Osteoblast (primary cell): ENCODE data around the gene FOXA3. TPM values are rescaled to one million over a fixed set of nuclear protein-coding genes. Genes with fewer than 3 reads are reported as not detected.

Experiments
- DNase-seq: peaks from one replicate; pipeline ENCODE4 v3.0.0; 2011; ENCODE audit warnings: low spot score, mixed read lengths; ENCODE audit not compliant: insufficient read length; ENCODE audit errors: missing footprints
- H2AFZ ChIP-seq: 2 replicates; pipeline ENCODE4 v1.6.0; 2011; ENCODE audit warnings: mild to moderate bottlenecking, low read length
- H3K27ac ChIP-seq: 2 replicates; pipeline ENCODE4 v1.5.1; 2011; ENCODE audit warnings: mild to moderate bottlenecking, low read depth, low read length, moderate library complexity
- H3K27me3 ChIP-seq: 2 replicates; pipeline ENCODE4 v1.6.0; 2012; ENCODE audit warnings: mild to moderate bottlenecking, control low read depth, inconsistent platforms, low read length, moderate library complexity; ENCODE audit not compliant: insufficient read depth
- H3K36me3 ChIP-seq: 2 replicates; pipeline ENCODE4 v1.5.1; 2011; ENCODE audit warnings: mild to moderate bottlenecking, low read length, control low read depth, moderate library complexity; ENCODE audit not compliant: insufficient read depth
- H3K4me1 ChIP-seq: 2 replicates; pipeline ENCODE4 v1.5.1; 2011; ENCODE audit warnings: mild to moderate bottlenecking, low read length, control low read depth, moderate library complexity; ENCODE audit not compliant: insufficient read depth
- H3K4me2 ChIP-seq: 2 replicates; pipeline ENCODE4 v1.6.0; 2011; ENCODE audit warnings: mild to moderate bottlenecking, low read length; ENCODE audit not compliant: insufficient read depth
- H3K4me3 ChIP-seq: fragments of 200-600 bp; sonication (generic); 3 replicates; pipeline ENCODE4 v1.5.1; 2012; ENCODE audit warnings: mild to moderate bottlenecking, low read length, inconsistent platforms; ENCODE audit not compliant: insufficient read depth
- H3K79me2 ChIP-seq: 2 replicates; pipeline ENCODE4 v1.6.0; 2012; ENCODE audit warnings: mild to moderate bottlenecking, low read length, control low read depth, inconsistent platforms; ENCODE audit not compliant: insufficient read depth
- H3K9me3 ChIP-seq: 2 replicates; pipeline ENCODE4 v1.5.1; 2011; ENCODE audit warnings: low read depth, low read length, control low read depth
- H4K20me1 ChIP-seq: 2 replicates; pipeline ENCODE4 v1.6.0; 2012; ENCODE audit warnings: mild to moderate bottlenecking, low read length, control low read depth; ENCODE audit not compliant: insufficient read depth
- CTCF ChIP-seq: IDR thresholded peaks from 2 replicates; pipeline ENCODE4 v1.5.1; 2011; ENCODE audit warnings: mild to moderate bottlenecking, low read depth, low read length, moderate library complexity; ENCODE audit errors: extremely low read depth
- total RNA-seq: library from RNA; depleted of rRNA; stranded (reverse); fragments of >200 nt; gene quantifications from 2 replicates; pipeline ENCODE4 v1.2.3, GENCODE V29; 2012

The FOXA3 gene
- total RNA-seq, 1 donor = not detected

- Histone ChIP-seq H3K36me3 (peaks cover 15% of the 10 kb centered on the region), H3K9me3 (no peaks in the 10 kb centered on the region), H3K27ac (no peak overlapping the region), H2AFZ (no peak overlapping the region), H4K20me1 (peaks cover 12% of the 10 kb centered on the region), H3K4me1 (peaks cover 5% of the 10 kb centered on the region), H3K79me2 (peaks cover 10% of the 10 kb centered on the region), H3K4me2 (no peak overlapping the region), H3K27me3 (no peaks in the 10 kb centered on the region), H3K4me3 (no peak overlapping the region)
- TF ChIP-seq CTCF = no peak
- peak; percentile 6 for DNase-seq
These were observed 33.2 kb downstream of the FOXA3 start for GRCh38 chr19:45897261-45897812.

GRCh38 chr19:45899253-45899652 lies 35.1 kb downstream of the FOXA3 start:
- Histone ChIP-seq H3K4me2 (no peak overlapping the region), H3K27me3 (no peaks in the 10 kb centered on the region), H3K79me2 (peaks cover 10% of the 10 kb centered on the region), H3K4me3 (no peak overlapping the region), H3K27ac (no peak overlapping the region), H3K4me1 (peaks cover 5% of the 10 kb centered on the region), H3K9me3 (no peaks in the 10 kb centered on the region), H2AFZ (no peak overlapping the region), H4K20me1 (peaks cover 12% of the 10 kb centered on the region), H3K36me3 (peaks cover 15% of the 10 kb centered on the region)
- peak; percentile 57 for DNase-seq
- TF ChIP-seq CTCF = no peak

- Histone ChIP-seq H3K27ac (no peak overlapping the region), H3K79me2 (peaks cover 10% of the 10 kb centered on the region), H3K27me3 (no peaks in the 10 kb centered on the region), H2AFZ (no peak overlapping the region), H3K9me3 (no peaks in the 10 kb centered on the region), H3K4me1 (peaks cover 5% of the 10 kb centered on the region), H3K4me2 (peak overlapping the region; percentile 95), H3K36me3 (peaks cover 13% of the 10 kb centered on the region), H4K20me1 (peaks cover 12% of the 10 kb centered on the region), H3K4me3 (no peak overlapping the region)
- TF ChIP-seq CTCF = no peak
- DNase-seq = peak; percentile 22
These were observed 35.9 kb downstream of the FOXA3 start for GRCh38 chr19:45899919-45900589.

- Histone ChIP-seq H3K27me3 (no peaks in the 10 kb centered on the region), H3K36me3 (peaks cover 13% of the 10 kb centered on the region), H2AFZ (peak overlapping the region; percentile 29), H3K4me2 (peak overlapping the region; percentile 95), H3K27ac (no peak overlapping the region), H4K20me1 (peaks cover 12% of the 10 kb centered on the region), H3K79me2 (peaks cover 10% of the 10 kb centered on the region), H3K4me3 (peak overlapping the region; percentile 82), H3K4me1 (peaks cover 5% of the 10 kb centered on the region), H3K9me3 (no peaks in the 10 kb centered on the region)
- no peak for TF ChIP-seq CTCF
- DNase-seq = peak; percentile 49
These were observed 36.8 kb downstream of the FOXA3 start for GRCh38 chr19:45900738-45901431.
